ENCODE results near the gene EEF1AKMT4. TPM values are rescaled to one million over a fixed set of nuclear protein-coding genes. Genes with fewer than 3 reads are reported as not detected.

EEF1AKMT4 gene
- polyA plus RNA-seq, 1 donor (not counting 4 experiments of a cell fraction or from before 2014, with no cell fraction given), result 10.8 TPM

- DNase-seq (ENCODE audit: low read depth, low spot score), result no peak
- Histone ChIP-seq H4K20me1 (ENCODE audit: control insufficient read depth, extremely low read depth, insufficient read depth, low read length) (no peaks in the 10 kb centered on the region), H3K36me3 (ENCODE audit: control insufficient read depth in 2 of 2, extremely low read depth in 1 of 2, insufficient read depth in 2 of 2, low read length in 2 of 2) (no peaks in the 10 kb centered on the region), H3K27me3 (ENCODE audit: control insufficient read depth, extremely low read depth, insufficient read depth, low read length) (peaks cover 40% of the 10 kb centered on the region), H3K4me2 (ENCODE audit: control insufficient read depth, extremely low read depth, insufficient read depth, low read depth, low read length) (no peak overlapping the region), H3K27ac (ENCODE audit: control insufficient read depth, insufficient read depth, low read length) (no peak overlapping the region), H3K4me3 (ENCODE audit: control insufficient read depth in 2 of 3, extremely low read depth in 1 of 3, insufficient read depth in 2 of 3, low read depth in 1 of 3, low read length in 3 of 3) (no peak overlapping the region), H3K4me1 (ENCODE audit: control insufficient read depth, extremely low read depth, insufficient read depth, low read length) (no peaks in the 10 kb centered on the region), H3K9me3 (ENCODE audit: control insufficient read depth, low read depth, low read length) (no peaks in the 10 kb centered on the region), H3K9me1 (ENCODE audit: control insufficient read depth, extremely low read depth, insufficient read depth, low read length) (no peaks in the 10 kb centered on the region), H3K9ac (ENCODE audit: control insufficient read depth, extremely low read depth, insufficient read depth, low read length) (no peak overlapping the region), H3K79me2 (ENCODE audit: control insufficient read depth, insufficient read depth, low read length) (no peaks in the 10 kb centered on the region), H2AFZ (ENCODE audit: control insufficient read depth, low read length) (no peak overlapping the region)
- FAIRE-seq, result no peak
- TF ChIP-seq EZH2 (IDR thresholded peaks at IDR 0.05; ENCODE audit: low read length), result peak; percentile 86
- no peak for TF ChIP-seq CTCF (optimal IDR thresholded peaks at IDR 0.05 in 1 of 3, IDR thresholded peaks at IDR 0.05 in 1 of 3, conservative IDR thresholded peaks at IDR 0.05 in 1 of 3; ENCODE audit: extremely low read depth in 1 of 3, insufficient read depth in 2 of 3, low read length in 3 of 3)
- dilution Hi-C loops (cut with MboI; ENCODE audit: extremely low pct_ligation_motif_present, low sequenced_read_pairs), result no loop called here
These were observed 25.9 kb downstream of the EEF1AKMT4 start for GRCh38 chr3:184275381-184275701.

- DNase-seq (ENCODE audit: low read depth, low spot score), result no peak
- Histone ChIP-seq H4K20me1 (ENCODE audit: control insufficient read depth, extremely low read depth, insufficient read depth, low read length) (no peaks in the 10 kb centered on the region), H3K4me1 (ENCODE audit: control insufficient read depth, extremely low read depth, insufficient read depth, low read length) (no peaks in the 10 kb centered on the region), H3K79me2 (ENCODE audit: control insufficient read depth, insufficient read depth, low read length) (no peaks in the 10 kb centered on the region), H3K9me3 (ENCODE audit: control insufficient read depth, low read depth, low read length) (no peaks in the 10 kb centered on the region), H2AFZ (ENCODE audit: control insufficient read depth, low read length) (no peak within 1 kb of the TSS), H3K36me3 (ENCODE audit: control insufficient read depth in 2 of 2, extremely low read depth in 1 of 2, insufficient read depth in 2 of 2, low read length in 2 of 2) (no peaks in the 10 kb centered on the region), H3K4me2 (ENCODE audit: control insufficient read depth, extremely low read depth, insufficient read depth, low read depth, low read length) (no peak within 1 kb of the TSS), H3K9ac (ENCODE audit: control insufficient read depth, extremely low read depth, insufficient read depth, low read length) (no peak within 1 kb of the TSS), H3K9me1 (ENCODE audit: control insufficient read depth, extremely low read depth, insufficient read depth, low read length) (no peaks in the 10 kb centered on the region), H3K27ac (ENCODE audit: control insufficient read depth, insufficient read depth, low read length) (no peak within 1 kb of the TSS), H3K27me3 (ENCODE audit: control insufficient read depth, extremely low read depth, insufficient read depth, low read length) (peaks cover 40% of the 10 kb centered on the region), H3K4me3 (ENCODE audit: control insufficient read depth in 2 of 3, extremely low read depth in 1 of 3, insufficient read depth in 2 of 3, low read depth in 1 of 3, low read length in 3 of 3) (no peak within 1 kb of the TSS)
- dilution Hi-C loops (cut with MboI; ENCODE audit: extremely low pct_ligation_motif_present, low sequenced_read_pairs), result no loop called here
- no peak for TF ChIP-seq EZH2 (IDR thresholded peaks at IDR 0.05; ENCODE audit: low read length)
- TF ChIP-seq CTCF (optimal IDR thresholded peaks at IDR 0.05 in 1 of 3, IDR thresholded peaks at IDR 0.05 in 1 of 3, conservative IDR thresholded peaks at IDR 0.05 in 1 of 3; ENCODE audit: extremely low read depth in 1 of 3, insufficient read depth in 2 of 3, low read length in 3 of 3), result no peak
- FAIRE-seq, result no peak
These were observed 26.8 kb downstream of the EEF1AKMT4 start, which contains the start of gene ECE2 for GRCh38 chr3:184275961-184276910. TSS of gene ECE2 (plus strand) at chr3:184276022. CDS start at chr3:184276154, 132 bp downstream.
